Caki2 (cell line): ENCODE measurements around the gene RAD51B. TPM values are rescaled to one million over a fixed set of nuclear protein-coding genes. Genes with fewer than 3 reads are reported as not detected.

ENCODE experiments used
- DNase-seq: peaks from one replicate; pipeline ENCODE4 v3.0.0-alpha.2; 2015; ENCODE audit warnings: low read depth
- in situ Hi-C: cut with HindIII; loops from 2 replicates; pipeline ENCODE4 v1.10.0; 2016; ENCODE audit warnings: low sequenced_read_pairs, low pct_unique_long_range_greater_than_20kb, mixed read lengths
- total RNA-seq: library from RNA; depleted of rRNA; stranded (reverse); fragments of >200 nt; shearing (Covaris generic); gene quantifications from 2 replicates; pipeline ENCODE4 v1.2.3, GENCODE V29; 2014; ENCODE audit warnings: low replicate concordance

The RAD51B gene
- total RNA-seq, 1 experiment from 2014 or later: 20.8 TPM

- DNase-seq: peak; percentile 78
- in situ Hi-C loops: loop anchor here (25.0 kb wide), 1 partner anchor 328 kb away; no protein-coding TSS in a partner anchor
These were observed 114.5 kb downstream of the RAD51B start for GRCh38 chr14:67934087-67934486.

GRCh38 chr14:67934862-67935261, 115.3 kb downstream of the RAD51B start:
- in situ Hi-C loops: loop anchor here (25.0 kb wide), 1 partner anchor 327 kb away; no protein-coding TSS in a partner anchor
- DNase-seq: no peak

DNA sequence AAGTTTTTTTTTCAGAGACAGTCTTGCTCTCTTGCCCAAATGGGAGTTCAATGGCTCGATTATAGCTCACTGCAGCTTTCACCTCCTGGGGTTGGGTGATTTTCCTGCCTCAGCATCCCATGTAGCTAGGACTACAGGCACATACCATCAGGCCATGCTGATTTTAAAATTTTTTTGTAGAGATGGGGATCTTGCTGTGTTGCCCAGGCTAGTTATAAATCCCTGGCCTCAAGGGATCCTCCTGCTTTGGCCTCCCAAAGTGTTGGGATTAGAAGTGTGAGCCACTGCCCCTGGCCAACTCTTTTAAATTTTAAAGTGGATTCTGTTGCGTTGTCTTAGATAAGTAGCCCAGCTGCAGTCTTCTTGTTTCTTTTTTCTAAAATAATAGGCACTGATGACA, 115.8 kb downstream of the RAD51B start:
- no peak for DNase-seq
- in situ Hi-C loops: loop anchor here (25.0 kb wide), 1 partner anchor 327 kb away; no protein-coding TSS in a partner anchor

DNA sequence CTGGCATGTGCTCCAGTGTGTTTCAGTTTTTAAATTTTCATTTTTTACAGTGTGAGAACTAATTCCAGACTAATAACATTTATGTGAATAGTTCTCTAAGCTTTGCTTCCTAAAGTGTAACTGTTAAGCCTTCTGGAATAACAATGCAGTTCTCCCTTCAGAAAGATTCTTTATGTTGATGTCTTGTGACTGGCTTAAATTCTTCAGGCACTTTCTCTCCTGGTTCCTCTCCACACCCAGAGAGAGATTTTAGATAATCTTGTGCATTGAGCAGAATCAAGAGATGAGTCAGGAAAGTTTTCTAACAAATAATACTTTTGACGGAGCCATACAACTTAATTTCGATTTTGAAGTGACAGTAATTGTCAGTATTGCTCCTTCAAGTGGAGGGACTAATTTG, 118.5 kb downstream of the RAD51B start:
- DNase-seq: no peak
- in situ Hi-C loops: loop anchor here (25.0 kb wide), 1 partner anchor 324 kb away; no protein-coding TSS in a partner anchor

GRCh38 chr14:67940486-67941455, 121.2 kb downstream of the RAD51B start:
- in situ Hi-C loops: loop anchor here (25.0 kb wide), 1 partner anchor 322 kb away; no protein-coding TSS in a partner anchor
- peak; percentile 91 for DNase-seq

DNA sequence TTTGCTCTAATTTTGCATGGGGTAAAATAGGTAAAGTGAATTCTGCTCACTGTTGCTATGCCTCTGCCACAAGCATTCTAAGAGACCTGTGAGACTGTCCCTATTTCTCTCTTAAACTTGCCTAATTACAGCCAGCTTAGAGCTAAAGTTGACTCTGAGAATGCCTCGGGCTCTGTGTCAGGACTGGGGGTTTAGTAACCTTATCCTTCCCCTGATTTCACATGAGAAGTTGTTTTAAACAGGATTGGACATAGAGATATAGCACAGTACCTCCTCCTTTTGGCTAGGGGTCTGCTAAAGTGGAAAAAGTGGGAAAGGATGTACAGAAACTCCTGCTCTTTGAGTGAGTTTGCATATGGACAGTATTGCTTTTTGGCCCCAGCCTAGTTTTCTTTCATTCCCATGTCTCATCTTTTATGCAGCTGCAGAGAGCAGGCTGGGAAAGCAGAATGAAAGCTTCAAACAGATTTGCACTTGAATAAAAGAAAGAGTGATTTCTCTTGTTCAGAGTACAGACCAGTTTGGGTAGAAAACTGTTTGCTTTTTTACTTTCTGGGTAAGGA, 122.0 kb downstream of the RAD51B start:
- in situ Hi-C loops: loop anchor here (25.0 kb wide), 1 partner anchor 321 kb away; no protein-coding TSS in a partner anchor
- DNase-seq: no peak

DNA sequence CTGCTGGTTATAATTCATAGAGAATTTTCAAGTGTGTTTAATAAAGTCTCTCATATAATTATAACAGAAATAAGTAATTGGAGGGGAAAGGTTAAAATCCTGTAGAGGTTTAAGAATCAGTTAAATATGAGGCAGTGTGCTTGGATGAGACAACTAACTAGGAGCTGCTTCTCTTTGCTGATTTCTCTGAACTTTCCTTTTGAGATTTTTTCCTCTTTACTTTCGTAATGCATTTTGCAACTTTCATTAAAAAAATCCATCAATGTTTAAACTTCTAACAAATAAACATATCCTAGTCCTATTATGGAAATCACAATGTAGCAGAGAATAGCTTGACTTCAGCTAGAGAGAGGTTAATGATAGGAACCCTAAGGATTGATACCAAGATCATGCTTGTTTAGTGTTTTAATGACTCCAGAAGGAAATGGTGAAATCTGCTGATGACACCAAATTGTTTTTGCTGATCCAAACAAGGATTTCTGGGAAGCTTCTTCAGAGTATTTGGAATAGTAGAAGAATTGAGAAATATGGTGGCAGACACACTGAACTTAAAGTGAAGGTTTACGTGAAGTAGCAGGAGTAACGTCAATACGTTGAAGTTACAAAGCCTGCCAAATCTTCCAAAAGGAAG, 122.6 kb downstream of the RAD51B start:
- no peak for DNase-seq
- in situ Hi-C loops: loop anchor here (25.0 kb wide), 1 partner anchor 320 kb away; no protein-coding TSS in a partner anchor

DNA sequence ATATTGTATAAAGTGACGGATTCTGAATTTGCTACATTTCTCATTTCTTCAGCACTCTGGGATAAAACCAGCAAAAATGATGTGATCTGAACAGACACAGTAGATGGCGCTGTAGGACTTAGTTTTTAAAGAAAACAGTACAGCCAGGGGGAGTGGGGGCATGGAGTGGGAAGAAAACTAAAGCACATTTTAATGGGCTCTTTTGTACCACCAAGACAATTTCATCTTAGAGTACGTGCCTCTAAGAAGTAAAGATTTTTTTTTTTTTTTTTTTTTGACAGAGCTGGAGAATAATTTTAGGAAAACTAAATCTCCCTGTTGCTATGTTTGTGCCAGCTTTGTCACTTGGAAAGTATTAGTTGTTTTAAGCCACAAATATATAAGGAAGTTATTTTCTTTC, 124.4 kb downstream of the RAD51B start:
- DNase-seq: peak; percentile 84
- in situ Hi-C loops: loop anchor here (25.0 kb wide), 1 partner anchor 318 kb away; no protein-coding TSS in a partner anchor

DNA sequence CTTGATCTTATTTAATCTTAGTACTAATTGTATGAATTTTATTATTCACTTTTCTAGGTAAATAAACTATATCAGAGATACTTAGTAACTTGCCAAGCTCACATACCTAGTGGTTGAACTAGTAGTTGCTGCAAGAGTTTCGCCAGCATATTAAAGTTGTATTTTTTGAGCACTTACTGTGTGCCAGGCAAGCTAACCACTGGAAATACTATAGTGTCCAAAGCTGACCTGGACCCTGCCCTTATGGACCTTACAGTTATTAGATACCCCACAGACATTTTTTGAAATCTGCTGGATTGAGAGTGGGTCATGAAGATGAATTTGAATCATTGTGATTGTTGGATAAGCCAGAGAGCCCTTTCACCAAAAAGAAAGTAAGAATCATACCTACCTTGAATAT, 125.0 kb downstream of the RAD51B start:
- in situ Hi-C loops: loop anchor here (25.0 kb wide), 1 partner anchor 318 kb away; no protein-coding TSS in a partner anchor
- DNase-seq: peak; percentile 35

- DNase-seq: no peak
- in situ Hi-C loops: loop anchor here (25.0 kb wide), 1 partner anchor 313 kb away; no protein-coding TSS in a partner anchor
These were observed 130.2 kb downstream of the RAD51B start for GRCh38 chr14:67949771-67950170.

DNA sequence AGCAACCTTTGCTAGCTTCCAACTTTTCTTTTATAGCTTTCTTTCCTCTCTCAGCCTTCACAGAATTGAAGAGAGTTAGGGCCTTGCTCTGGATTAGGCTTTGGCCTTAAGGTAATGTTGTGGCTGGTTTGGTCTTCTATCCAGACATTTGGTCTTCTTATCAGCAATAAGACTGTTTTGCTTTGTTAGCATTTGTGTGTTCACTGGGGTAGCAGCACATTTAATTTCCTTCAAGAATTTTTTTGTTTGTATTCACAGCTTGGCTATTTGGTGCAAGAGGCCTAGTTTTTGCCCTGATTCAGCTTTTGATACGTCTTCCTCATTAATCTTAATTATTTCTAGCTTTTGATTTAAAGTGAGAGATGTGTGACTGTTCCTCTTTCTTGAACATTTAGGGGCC, 130.8 kb downstream of the RAD51B start:
- DNase-seq: no peak
- in situ Hi-C loops: no loop called here

- in situ Hi-C loops: no loop called here
- DNase-seq: no peak
These were observed 132.1 kb downstream of the RAD51B start for GRCh38 chr14:67951529-67952135.

DNA sequence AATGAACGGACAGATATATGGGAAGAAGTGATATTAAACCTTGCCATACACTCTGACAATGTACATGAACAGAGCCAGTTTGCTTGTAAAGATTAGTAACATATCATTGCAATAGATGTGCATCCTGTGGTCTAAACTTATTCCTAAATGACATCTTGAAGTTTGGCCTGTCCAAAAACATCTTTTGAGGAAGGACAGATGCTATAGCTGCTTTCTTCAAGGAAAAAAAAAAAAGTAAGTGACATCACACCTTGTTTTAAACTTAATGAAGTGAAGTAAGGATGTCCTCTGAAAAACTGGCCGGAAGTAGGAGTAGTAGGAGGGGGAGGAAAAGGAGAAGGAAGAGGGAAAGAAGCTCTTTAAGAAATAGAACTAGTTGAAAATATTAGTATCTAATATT, 132.8 kb downstream of the RAD51B start:
- no peak for DNase-seq
- in situ Hi-C loops: no loop called here

DNA sequence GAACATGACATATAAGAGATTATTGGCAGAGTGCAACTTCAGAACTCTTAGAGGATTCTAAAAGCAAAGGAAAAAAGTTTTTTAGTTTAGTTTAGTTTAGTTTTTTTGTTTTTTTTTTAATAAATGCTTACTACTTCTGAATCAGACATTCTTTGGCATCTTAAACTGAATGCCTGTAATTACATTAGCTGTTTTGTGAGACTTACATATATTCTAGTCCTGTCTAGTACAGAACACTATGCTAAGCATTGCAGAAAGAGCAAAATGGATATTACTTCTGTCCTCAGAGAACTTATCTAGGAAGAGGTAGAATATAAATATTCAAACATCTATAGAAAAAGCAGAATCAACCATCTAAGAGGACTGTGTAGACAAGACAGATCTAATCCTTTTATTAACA, 133.2 kb downstream of the RAD51B start:
- no peak for DNase-seq
- in situ Hi-C loops: no loop called here

- no peak for DNase-seq
- in situ Hi-C loops: no loop called here
These were observed 135.7 kb downstream of the RAD51B start for GRCh38 chr14:67955261-67955660.

DNA sequence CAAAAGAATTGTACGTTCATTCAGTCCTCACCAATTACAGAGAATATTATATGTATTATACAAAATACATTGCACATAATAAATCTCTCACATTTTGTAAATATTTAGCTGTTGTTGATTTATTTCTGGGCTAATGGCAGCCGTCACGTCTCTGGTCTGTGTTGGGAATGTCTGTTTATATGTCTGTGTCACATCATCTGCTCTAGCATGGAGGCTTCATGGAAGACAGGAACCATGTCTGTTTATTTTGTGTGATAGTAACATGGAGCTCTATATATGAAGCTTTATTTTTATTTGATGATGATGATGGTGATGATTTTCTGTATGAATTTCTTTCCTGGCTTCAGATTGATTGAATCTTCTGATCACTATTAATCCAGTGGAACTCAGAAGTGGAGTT, 138.4 kb downstream of the RAD51B start:
- in situ Hi-C loops: no loop called here
- DNase-seq: no peak

- in situ Hi-C loops: no loop called here
- no peak for DNase-seq
These were observed 142.1 kb downstream of the RAD51B start for GRCh38 chr14:67961676-67962075.

GRCh38 chr14:67962215-67962644, 142.7 kb downstream of the RAD51B start:
- in situ Hi-C loops: no loop called here
- no peak for DNase-seq
